Stimulated activated CD8-positive, alpha-beta memory T cell treated with anti-CD3 and anti-CD28 coated beads, Interleukin-15, amount 100 ng/mL, for 24 hours (primary cell): ENCODE results near the gene CRX.
A peak's percentile ranks its signal among the peaks of the same experiment; 100 is the strongest.
"Not testable (repeated sequence)": the region's sequence is repeated elsewhere in the genome, so short reads cannot be mapped to it uniquely, and the experiment has no call there.

Experiments used
- DNase-seq: peaks from one replicate; pipeline ENCODE4 v3.0.0-alpha.2; 2020; ENCODE audit warnings: low read depth

CRX gene

GRCh38 chr19:47803671-47804070 lies 18.1 kb upstream of the CRX start:
- not testable (repeated sequence) for DNase-seq

GRCh38 chr19:47804451-47804850 lies 17.3 kb upstream of the CRX start, which contains the start of gene TPRX1:
TPRX1 (minus strand) TSS chr19:47804551; CDS start chr19:47804539, 12 bp downstream.
- DNase-seq, result not testable (repeated sequence)

GRCh38 chr19:47805313-47805712 lies 16.4 kb upstream of the CRX start:
- DNase-seq, result no peak

- no peak for DNase-seq
Observed at GRCh38 chr19:47806435-47806834, 15.3 kb upstream of the CRX start.

GRCh38 chr19:47813304-47813994 lies 8.3 kb upstream of the CRX start:
- DNase-seq, result peak; percentile 64

- no peak for DNase-seq
Observed at GRCh38 chr19:47813995-47814328, 7.8 kb upstream of the CRX start.

GRCh38 chr19:47816270-47816669 lies 5.5 kb upstream of the CRX start:
- DNase-seq, result not testable (repeated sequence)

GRCh38 chr19:47818221-47818620 lies 3.5 kb upstream of the CRX start:
- not testable (repeated sequence) for DNase-seq

GRCh38 chr19:47819858-47820257 lies 1.9 kb upstream of the CRX start:
- DNase-seq, result no peak

GRCh38 chr19:47820410-47820809 lies 1.3 kb upstream of the CRX start:
- DNase-seq, result no peak

- DNase-seq, result no peak
Observed at GRCh38 chr19:47824396-47824795, 2.7 kb downstream of the CRX start.

GRCh38 chr19:47826800-47827199 lies 5.1 kb downstream of the CRX start:
- no peak for DNase-seq

GRCh38 chr19:47832723-47833122 lies 11.0 kb downstream of the CRX start:
- no peak for DNase-seq

- DNase-seq, result no peak
Observed at GRCh38 chr19:47836038-47836437, 14.3 kb downstream of the CRX start.

GRCh38 chr19:47839411-47839810 lies 17.7 kb downstream of the CRX start:
- no peak for DNase-seq

GRCh38 chr19:47839913-47840312 lies 18.2 kb downstream of the CRX start:
- DNase-seq, result no peak

GRCh38 chr19:47842941-47843340 lies 21.2 kb downstream of the CRX start:
- no peak for DNase-seq

- no peak for DNase-seq
Observed at GRCh38 chr19:47848425-47848822, 26.7 kb downstream of the CRX start.

GRCh38 chr19:47848823-47849473 lies 27.2 kb downstream of the CRX start:
- no peak for DNase-seq

GRCh38 chr19:47853003-47853402 lies 31.3 kb downstream of the CRX start:
- no peak for DNase-seq

- DNase-seq, result no peak
Observed at GRCh38 chr19:47854459-47854858, 32.7 kb downstream of the CRX start.

- DNase-seq, result not testable (repeated sequence)
Observed at GRCh38 chr19:47858231-47858630, 36.5 kb downstream of the CRX start.

GRCh38 chr19:47858646-47859285 lies 37.0 kb downstream of the CRX start, which contains the start of gene TPRX2:
TPRX2 (plus strand) TSS chr19:47859235; CDS start chr19:47859247, 12 bp downstream.
- not testable (repeated sequence) for DNase-seq
